Measurements from ENCODE around the gene CDH13. TPM values are rescaled to one million over a fixed set of nuclear protein-coding genes. Genes with fewer than 3 reads are reported as not detected.

The CDH13 gene
- total and polyA plus RNA-seq, 10 of the 15 experiments (the other 5 are each of a cell fraction or from before 2014, with no cell fraction given): under 0.01 to 0.05 TPM; not detected in 8

DNA sequence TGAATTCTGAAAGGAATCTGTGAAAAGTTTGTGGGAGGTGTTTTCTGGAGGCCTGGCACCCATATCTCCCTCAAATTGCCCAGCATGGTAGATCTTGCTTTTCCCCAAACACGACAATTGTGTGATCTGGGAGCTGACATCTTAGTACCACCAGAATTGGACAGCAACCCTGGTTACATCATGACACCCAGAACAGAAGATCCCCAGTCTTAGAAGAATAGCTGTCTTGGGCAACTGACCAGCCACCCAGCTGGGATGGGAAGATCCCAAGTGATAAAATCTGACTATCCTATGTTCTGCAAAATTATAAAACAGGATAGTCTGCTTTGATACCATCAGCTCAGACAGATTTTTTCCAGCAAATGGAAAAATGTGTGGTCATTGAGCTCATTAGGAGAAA is 235.3 kb downstream of the CDH13 start:
- no TSS peak for BruUV-seq (replicated peaks)
- Histone ChIP-seq H3K4me3 (no peak overlapping the region), H3K27me3 (replicated peaks in 1 of 2; ENCODE audit: control insufficient read depth in 2 of 2, insufficient read depth in 2 of 2, low read length in 1 of 2) (no peaks in the 10 kb centered on the region), H2AFZ (ENCODE audit: control insufficient read depth, low read depth, low read length) (no peak overlapping the region), H3K4me1 (ENCODE audit: control insufficient read depth, insufficient read depth, low read length) (no peaks in the 10 kb centered on the region), H3K79me2 (ENCODE audit: control insufficient read depth, insufficient read depth, low read length) (no peaks in the 10 kb centered on the region), H3K9ac (ENCODE audit: control insufficient read depth, insufficient read depth, low read length) (no peak overlapping the region), H3K4me2 (ENCODE audit: control insufficient read depth, insufficient read depth) (no peak overlapping the region), H3K36me3 (ENCODE audit: control insufficient read depth in 2 of 2, insufficient read depth in 2 of 2, low read length in 1 of 2) (no peaks in the 10 kb centered on the region), H3K27ac (ENCODE audit: control insufficient read depth, insufficient read depth) (no peak overlapping the region), H4K20me1 (ENCODE audit: control insufficient read depth, insufficient read depth) (no peaks in the 10 kb centered on the region), H3K9me3 (replicated peaks; ENCODE audit: control insufficient read depth, insufficient read depth, low read length) (no peaks in the 10 kb centered on the region; the same call in 2 of the 3 replicates)
- in situ Hi-C loops (cut with MboI) (no loop called here), intact Hi-C loops (cut with micrococcal nuclease; ENCODE audit: unreplicated experiment) (no loop called here)
- DNase-seq (ENCODE audit: low read depth, low spot score) (no peak), ATAC-seq (no peak), FAIRE-seq (no peak)
- 0% methylated on average over 1 of the region's 1 CpG for WGBS (ENCODE audit: insufficient coverage, insufficient replicate concordance, low lambda C conversion rate, missing lambda C conversion rate)
- TF ChIP-seq MEF2A (IDR thresholded peaks at IDR 0.05; ENCODE audit: insufficient read depth, low read depth, low read length): no peak
- no peak for TF ChIP-seq USF2 (IDR thresholded peaks at IDR 0.05; ENCODE audit: borderline replicate concordance, low read depth, low read length)
- no peak for TF ChIP-seq HDAC2 (IDR thresholded peaks at IDR 0.05)
- TF ChIP-seq, protein P1, sequence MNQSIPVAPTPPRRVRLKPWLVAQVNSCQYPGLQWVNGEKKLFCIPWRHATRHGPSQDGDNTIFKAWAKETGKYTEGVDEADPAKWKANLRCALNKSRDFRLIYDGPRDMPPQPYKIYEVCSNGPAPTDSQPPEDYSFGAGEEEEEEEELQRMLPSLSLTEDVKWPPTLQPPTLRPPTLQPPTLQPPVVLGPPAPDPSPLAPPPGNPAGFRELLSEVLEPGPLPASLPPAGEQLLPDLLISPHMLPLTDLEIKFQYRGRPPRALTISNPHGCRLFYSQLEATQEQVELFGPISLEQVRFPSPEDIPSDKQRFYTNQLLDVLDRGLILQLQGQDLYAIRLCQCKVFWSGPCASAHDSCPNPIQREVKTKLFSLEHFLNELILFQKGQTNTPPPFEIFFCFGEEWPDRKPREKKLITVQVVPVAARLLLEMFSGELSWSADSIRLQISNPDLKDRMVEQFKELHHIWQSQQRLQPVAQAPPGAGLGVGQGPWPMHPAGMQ (IDR thresholded peaks at IDR 0.05; ENCODE audit: borderline replicate concordance): no peak
- no peak for TF ChIP-seq JUNB (IDR thresholded peaks at IDR 0.05)
- TF ChIP-seq RBBP5 (conservative IDR thresholded peaks at IDR 0.05): no peak
- no peak for TF ChIP-seq RAD51 (IDR thresholded peaks at IDR 0.05)
- no peak for TF ChIP-seq CBX3 (IDR thresholded peaks at IDR 0.05; ENCODE audit: borderline replicate concordance, low read depth)
- no peak for TF ChIP-seq NR2C2 (IDR thresholded peaks at IDR 0.05; ENCODE audit: borderline replicate concordance, control insufficient read depth, insufficient read length, low read depth)
- no peak for TF ChIP-seq ZSCAN29 (IDR thresholded peaks at IDR 0.05)
- TF ChIP-seq KDM1A (IDR thresholded peaks at IDR 0.05; ENCODE audit: borderline replicate concordance): no peak
- ChIA-PET RAD21 (ENCODE audit: unreplicated experiment) (no interaction called here), POLR2A (no interaction called here), CTCF (no interaction called here), SMC1A (ENCODE audit: uncharacterized antibody, unreplicated experiment) (no interaction called here)
